BJ (cell line): ENCODE results near the gene UBE2J2. TPM values are rescaled to one million over a fixed set of nuclear protein-coding genes. Genes with fewer than 3 reads are reported as not detected.

ENCODE experiments used
- CTCF ChIA-PET: fragments of 350-600 bp; formaldehyde crosslinking; extraction: SDS; loops from one replicate; lab custom pipeline; 2021; ENCODE audit warnings: antibody characterized with exemption, inconsistent platforms; lab: Yijun Ruan, JAX
- POLR2A ChIA-PET: fragments of 300-600 bp; sonication (Branson Sonifier 250); formaldehyde crosslinking; extraction: SDS; loops from one replicate; lab custom pipeline; 2021; ENCODE audit warnings: antibody characterized with exemption; lab: Charles Lee
- DNase-seq: peaks from one replicate; pipeline ENCODE4 v3.0.0-alpha.2; 2011; ENCODE audit warnings: low read depth
- H3K27me3 ChIP-seq: 2 replicates; pipeline ENCODE4 v1.6.0; 2011; ENCODE audit warnings: low read length; ENCODE audit not compliant: control insufficient read depth, insufficient read depth
- H3K36me3 ChIP-seq: 2 replicates; pipeline ENCODE4 v1.5.1; 2011; ENCODE audit warnings: low read length; ENCODE audit not compliant: control insufficient read depth, insufficient read depth
- H3K4me3 ChIP-seq: 2 replicates; pipeline ENCODE4 v1.5.1; 2011; ENCODE audit warnings: low read depth, mild to moderate bottlenecking, control low read depth, low read length
- CTCF ChIP-seq: IDR thresholded peaks from 2 replicates; pipeline ENCODE4 v1.5.1; 2011; ENCODE audit warnings: low read depth, mild to moderate bottlenecking, control low read depth, inconsistent platforms, low read length, moderate library complexity; ENCODE audit not compliant: insufficient read depth
- polyA plus RNA-seq: library from polyadenylated mRNA; depleted of rRNA; stranded (reverse); fragments of >200 nt; gene quantifications from 2 replicates; pipeline ENCODE4 v1.2.3, GENCODE V29; 2011

Gene UBE2J2
- polyA plus RNA-seq, 1 experiment = 25.7 TPM

- ChIA-PET CTCF (interaction anchor here (0.7 to 0.8 kb wide), 2 partner anchors 146 to 205 kb away, joined by 3 read pairs; no protein-coding TSS in a partner anchor), POLR2A (no interaction called here)
- H3K27me3 ChIP-seq = no peaks in the 10 kb centered on the region
- H3K36me3 ChIP-seq = peaks cover 7% of the 10 kb centered on the region
- no peak for DNase-seq
- TF ChIP-seq CTCF = no peak
- no peak overlapping the region for H3K4me3 ChIP-seq
Observed at GRCh38 chr1:1268284-1268682, 5.4 kb downstream of the UBE2J2 start.

GRCh38 chr1:1267488-1268283, 6.0 kb downstream of the UBE2J2 start:
- ChIA-PET POLR2A (no interaction called here), CTCF (interaction anchor here (0.7 to 0.8 kb wide), 2 partner anchors 145 to 204 kb away, joined by 3 read pairs; no protein-coding TSS in a partner anchor)
- H3K27me3 ChIP-seq = no peaks in the 10 kb centered on the region
- no peak for TF ChIP-seq CTCF
- no peak for DNase-seq
- no peak overlapping the region for H3K4me3 ChIP-seq
- peaks cover 11% of the 10 kb centered on the region for H3K36me3 ChIP-seq

- peaks cover 28% of the 10 kb centered on the region for H3K36me3 ChIP-seq
- ChIA-PET CTCF (interaction anchor here (0.6 to 6.4 kb wide), 6 partner anchors 9 to 143 kb away, joined by 3 to 30 read pairs (median 4); partner anchors contain the start of gene UBE2J2), POLR2A (interaction anchor here (0.9 kb wide), 1 partner anchor 9 kb away, joined by 9 read pairs; the partner anchor contains the start of gene UBE2J2)
- peak; percentile 94 for DNase-seq
- H3K27me3 ChIP-seq = no peaks in the 10 kb centered on the region
- TF ChIP-seq CTCF = peak; percentile 65
- no peak overlapping the region for H3K4me3 ChIP-seq
Observed at GRCh38 chr1:1264868-1265272, 8.8 kb downstream of the UBE2J2 start.

GRCh38 chr1:1264026-1264425, 9.6 kb downstream of the UBE2J2 start:
- no peak for DNase-seq
- ChIA-PET CTCF (interaction anchor here (1.2 to 6.4 kb wide), 4 partner anchors 8 to 142 kb away, joined by 3 to 30 read pairs (median 6); no protein-coding TSS in a partner anchor), POLR2A (no interaction called here)
- TF ChIP-seq CTCF = no peak
- Histone ChIP-seq H3K27me3 (no peaks in the 10 kb centered on the region), H3K36me3 (peaks cover 33% of the 10 kb centered on the region), H3K4me3 (no peak overlapping the region)

- peaks cover 36% of the 10 kb centered on the region for H3K36me3 ChIP-seq
- POLR2A ChIA-PET = no interaction called here
- CTCF ChIA-PET = interaction anchor here (6.4 kb wide), 1 partner anchor 141 kb away, joined by 30 read pairs; no protein-coding TSS in a partner anchor
- DNase-seq = no peak
- H3K27me3 ChIP-seq = no peaks in the 10 kb centered on the region
- TF ChIP-seq CTCF = no peak
- H3K4me3 ChIP-seq = no peak overlapping the region
Observed at GRCh38 chr1:1262758-1263157, 10.9 kb downstream of the UBE2J2 start.
